Endothelial cell of umbilical vein (primary cell): Measurements from ENCODE around the gene NINL. TPM values are rescaled to one million over a fixed set of nuclear protein-coding genes. Genes with fewer than 3 reads are reported as not detected.

Experiments used
- BruUV-seq: library from RNA; stranded (reverse); fragments of 400-500 nt; replicated peaks from 2 replicates; lab custom pipeline; 2021; lab: Mats Ljungman, UMichigan
- CTCF ChIA-PET: fragments of 300-600, 350-600 bp; sonication (Branson Sonifier 250); formaldehyde crosslinking; loops from one replicate; lab custom pipeline; 2021; ENCODE audit warnings: antibody characterized with exemption, inconsistent platforms; lab: Charles Lee
- POLR2A ChIA-PET: fragments of 300-600, 350-600 bp; sonication (Branson Sonifier 250); formaldehyde crosslinking; loops from one replicate; lab custom pipeline; 2021; ENCODE audit warnings: antibody characterized with exemption, inconsistent platforms; lab: Charles Lee
- DNase-seq: peaks from one replicate; pipeline ENCODE4 v3.0.0-alpha.2; 2011; ENCODE audit warnings: low read depth, low spot score
- FAIRE-seq: peaks from 2 replicates; lab custom pipeline; 2011; peaks lifted over from hg19 to GRCh38; lab: Jason Lieb, UNC
- H2AFZ ChIP-seq: 2 replicates; pipeline ENCODE4 v1.6.0; 2012; ENCODE audit warnings: low read depth, low read length, control low read depth, inconsistent platforms
- H3K27ac ChIP-seq: 2 replicates; pipeline ENCODE4 v1.5.1; 2011; ENCODE audit warnings: low read depth, mild to moderate bottlenecking, control low read depth, low read length, moderate library complexity; ENCODE audit not compliant: insufficient read depth
- H3K27me3 ChIP-seq, 2 experiments: 2 replicates each; pipeline versions ENCODE4 v1.6.0 to v1.6.1; 2011; ENCODE audit warnings: low read length in 2 of 2, mixed read lengths in 1 of 2; ENCODE audit not compliant: control insufficient read depth in 2 of 2, insufficient read depth in 2 of 2
- H3K36me3 ChIP-seq, 2 experiments: 2 replicates in 1 of 2; 3 replicates in 1 of 2; pipeline ENCODE4 v1.5.1; 2011; ENCODE audit warnings: low read length in 2 of 2, mild to moderate bottlenecking in 1 of 2, moderate library complexity in 1 of 2; ENCODE audit not compliant: control insufficient read depth in 2 of 2, insufficient read depth in 2 of 2; ENCODE audit errors: extremely low read depth in 1 of 2
- H3K4me1 ChIP-seq: 3 replicates; pipeline ENCODE4 v1.5.1; 2011; ENCODE audit warnings: mild to moderate bottlenecking, low read length; ENCODE audit not compliant: control insufficient read depth, insufficient read depth; ENCODE audit errors: extremely low read depth
- H3K4me2 ChIP-seq: 2 replicates; pipeline ENCODE4 v1.6.1; 2011; ENCODE audit warnings: low read length, control low read depth, mixed read lengths; ENCODE audit not compliant: insufficient read depth
- H3K4me3 ChIP-seq, 3 experiments: fragments of 200-600 bp in 1 of 3; sonication (generic), shearing (Covaris generic) in 1 of 3; replicated peaks in 1 of 3; 2 replicates each; pipeline ENCODE4 v1.5.1; 2011 to 2016; ENCODE audit warnings: control low read depth in 3 of 3, low read length in 3 of 3, mild to moderate bottlenecking in 2 of 3, inconsistent platforms in 1 of 3, low read depth in 1 of 3, moderate library complexity in 1 of 3; ENCODE audit not compliant: insufficient read depth in 1 of 3
- H3K79me2 ChIP-seq: 2 replicates; pipeline ENCODE4 v1.6.0; 2012; ENCODE audit warnings: low read length, inconsistent platforms; ENCODE audit not compliant: control insufficient read depth, insufficient read depth
- H3K9ac ChIP-seq: replicated peaks from 2 replicates; pipeline ENCODE3; 2011; ENCODE audit warnings: low read length, control low read depth; ENCODE audit not compliant: insufficient read depth; ENCODE audit errors: extremely low read depth
- H3K9me1 ChIP-seq: replicated peaks from 3 replicates; pipeline ENCODE4 v1.6.0; 2011; ENCODE audit warnings: mild to moderate bottlenecking, low read length; ENCODE audit not compliant: control insufficient read depth, insufficient read depth; ENCODE audit errors: extremely low read depth
- H3K9me3 ChIP-seq: replicated peaks from 2 replicates; pipeline ENCODE4 v1.5.1; 2012; ENCODE audit warnings: low read length, inconsistent platforms; ENCODE audit not compliant: control insufficient read depth, insufficient read depth
- H4K20me1 ChIP-seq: replicated peaks from 2 replicates; pipeline ENCODE3; 2011; ENCODE audit warnings: mild to moderate bottlenecking, low read length; ENCODE audit not compliant: control insufficient read depth, insufficient read depth; ENCODE audit errors: extremely low read depth
- EZH2 ChIP-seq: IDR thresholded peaks from 2 replicates; pipeline ENCODE4 v1.6.1; 2012; ENCODE audit warnings: borderline replicate concordance, low read depth, mild to moderate bottlenecking, moderate library complexity, low read length, inconsistent platforms; ENCODE audit not compliant: severe bottlenecking
- FOS ChIP-seq: IDR thresholded peaks from 2 replicates; pipeline ENCODE4 v1.6.1; 2011; ENCODE audit warnings: mild to moderate bottlenecking, low read length, moderate library complexity, borderline replicate concordance; ENCODE audit not compliant: insufficient read depth
- GATA2 ChIP-seq: IDR thresholded peaks from 2 replicates; pipeline ENCODE4 v1.7.0; 2011; ENCODE audit warnings: low read depth, mild to moderate bottlenecking, moderate library complexity, mixed read lengths, low read length; ENCODE audit not compliant: insufficient read length, insufficient read depth
- JUN ChIP-seq: IDR thresholded peaks from 2 replicates; pipeline ENCODE4 v1.6.1; 2011; ENCODE audit warnings: borderline replicate concordance, low read depth; ENCODE audit not compliant: insufficient read length, insufficient read depth
- MYC ChIP-seq: IDR thresholded peaks from one replicate; pipeline ENCODE4 v1.6.1; 2011; ENCODE audit warnings: mild to moderate bottlenecking, low read depth, low read length
- POLR2A ChIP-seq: IDR thresholded peaks from 2 replicates; pipeline ENCODE4 v1.6.1; 2012; ENCODE audit warnings: low read depth, mild to moderate bottlenecking, control low read depth, low read length
- POLR2AphosphoS5 ChIP-seq: IDR thresholded peaks from 2 replicates; pipeline ENCODE4 v1.6.1; 2012; ENCODE audit warnings: low read depth, mild to moderate bottlenecking, control low read depth, low read length, moderate library complexity; ENCODE audit not compliant: insufficient read depth
- dilution Hi-C: fragments of 300-500 bp; cut with MboI; formaldehyde crosslinking; loops from one replicate; pipeline ENCODE4 v1.15.0; 2019; ENCODE audit warnings: low sequenced_read_pairs; ENCODE audit not compliant: extremely low pct_ligation_motif_present
- intact Hi-C: fragments of 100-400 bp; cut with micrococcal nuclease; formaldehyde crosslinking; loops from one replicate; pipeline ENCODE4 v1.10.0; 2022
- polyA plus RNA-seq, 4 experiments: library from polyadenylated mRNA; depleted of rRNA in 3 of 4; stranded (reverse) in 3 of 4; unstranded in 1 of 4; fragments of >200 nt; gene quantifications; 2 replicates each; pipeline versions ENCODE4 v1.2.1 to v1.2.3, GENCODE V29; 2011 to 2012; ENCODE audit warnings: missing spikeins in 1 of 4
- total RNA-seq: library from RNA; stranded (reverse); gene quantifications from 2 replicates; pipeline ENCODE4 v1.2.3, GENCODE V29; 2021
- TF ChIP-seq, protein P1 (sequence below), 2 donors: IDR thresholded peaks; 1 replicate in 1 of 2; 2 replicates in 1 of 2; pipeline ENCODE4 v1.5.1; 2011; ENCODE audit warnings: low read length in 2 of 2, mild to moderate bottlenecking in 2 of 2, moderate library complexity in 2 of 2, control low read depth in 1 of 2, inconsistent platforms in 1 of 2, low read depth in 1 of 2; ENCODE audit not compliant: insufficient read depth in 1 of 2; ENCODE audit errors: extremely low read depth in 1 of 2
- TF ChIP-seq, protein P2 (sequence below): IDR thresholded peaks from 2 replicates; pipeline ENCODE4 v1.6.1; 2011; ENCODE audit not compliant: insufficient read depth, insufficient read length

NINL gene
- total and polyA plus RNA-seq, 2 donors (not counting 3 experiments of a cell fraction or from before 2014, with no cell fraction given): 13.2 to 25.5 TPM

DNA sequence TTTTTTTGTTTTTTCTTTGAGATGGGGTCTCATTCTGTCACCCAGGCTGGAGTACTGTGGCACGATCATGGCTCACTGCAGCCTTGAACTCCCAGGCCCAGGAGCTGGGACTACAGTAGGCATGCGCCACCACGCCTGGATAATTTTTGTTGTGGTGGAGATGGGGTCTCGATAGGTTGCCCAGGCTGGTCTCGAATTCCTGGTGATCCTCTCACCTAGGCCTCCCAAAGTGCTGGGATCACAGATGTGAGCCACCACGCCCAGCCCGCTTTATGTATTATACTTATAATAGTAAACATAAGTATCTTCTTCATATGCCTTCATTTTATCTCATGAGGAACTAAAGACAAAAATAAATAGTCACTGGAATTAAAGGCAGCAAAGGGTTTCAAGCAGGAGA, 114.3 kb downstream of the NINL start:
- FAIRE-seq (no peak), DNase-seq (no peak)
- H3K27me3 ChIP-seq: no peaks in the 10 kb centered on the region
- POLR2A ChIA-PET: no interaction called here
- no peak overlapping the region for H2AFZ ChIP-seq
- BruUV-seq: no TSS peak
- peaks cover 4 to 20% of the 10 kb centered on the region in 2 experiments for H3K36me3 ChIP-seq
- no peaks in the 10 kb centered on the region for H3K4me1 ChIP-seq
- H3K9ac ChIP-seq: no peak overlapping the region
- H4K20me1 ChIP-seq: no peaks in the 10 kb centered on the region
- H3K9me3 ChIP-seq: no peaks in the 10 kb centered on the region
- TF ChIP-seq, protein P1, sequence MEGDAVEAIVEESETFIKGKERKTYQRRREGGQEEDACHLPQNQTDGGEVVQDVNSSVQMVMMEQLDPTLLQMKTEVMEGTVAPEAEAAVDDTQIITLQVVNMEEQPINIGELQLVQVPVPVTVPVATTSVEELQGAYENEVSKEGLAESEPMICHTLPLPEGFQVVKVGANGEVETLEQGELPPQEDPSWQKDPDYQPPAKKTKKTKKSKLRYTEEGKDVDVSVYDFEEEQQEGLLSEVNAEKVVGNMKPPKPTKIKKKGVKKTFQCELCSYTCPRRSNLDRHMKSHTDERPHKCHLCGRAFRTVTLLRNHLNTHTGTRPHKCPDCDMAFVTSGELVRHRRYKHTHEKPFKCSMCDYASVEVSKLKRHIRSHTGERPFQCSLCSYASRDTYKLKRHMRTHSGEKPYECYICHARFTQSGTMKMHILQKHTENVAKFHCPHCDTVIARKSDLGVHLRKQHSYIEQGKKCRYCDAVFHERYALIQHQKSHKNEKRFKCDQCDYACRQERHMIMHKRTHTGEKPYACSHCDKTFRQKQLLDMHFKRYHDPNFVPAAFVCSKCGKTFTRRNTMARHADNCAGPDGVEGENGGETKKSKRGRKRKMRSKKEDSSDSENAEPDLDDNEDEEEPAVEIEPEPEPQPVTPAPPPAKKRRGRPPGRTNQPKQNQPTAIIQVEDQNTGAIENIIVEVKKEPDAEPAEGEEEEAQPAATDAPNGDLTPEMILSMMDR (IDR thresholded peaks at IDR 0.05; ENCODE audit: extremely low read depth in 1 of 2, insufficient read depth in 1 of 2, low read depth in 1 of 2, low read length in 2 of 2): no peak
- TF ChIP-seq, protein P2, sequence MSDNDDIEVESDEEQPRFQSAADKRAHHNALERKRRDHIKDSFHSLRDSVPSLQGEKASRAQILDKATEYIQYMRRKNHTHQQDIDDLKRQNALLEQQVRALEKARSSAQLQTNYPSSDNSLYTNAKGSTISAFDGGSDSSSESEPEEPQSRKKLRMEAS: no peak
- TF ChIP-seq POLR2A (no peak), JUN (no peak), POLR2AphosphoS5 (no peak), FOS (no peak), EZH2 (no peak), GATA2 (no peak), MYC (no peak)
- intact Hi-C loops (no loop called here), dilution Hi-C loops (no loop called here)
- CTCF ChIA-PET: interaction anchor here (1.1 to 1.3 kb wide), 2 partner anchors 16 to 70 kb away, joined by 4 to 6 read pairs; no protein-coding TSS in a partner anchor
- no peak overlapping the region for H3K27ac ChIP-seq
- no peaks in the 10 kb centered on the region for H3K9me1 ChIP-seq
- no peaks in the 10 kb centered on the region for H3K79me2 ChIP-seq
- H3K4me2 ChIP-seq: no peak overlapping the region
- no peak overlapping the region for H3K4me3 ChIP-seq
